H9 (cell line): Measurements from ENCODE around the gene TPM3. TPM values are rescaled to one million over a fixed set of nuclear protein-coding genes. Genes with fewer than 3 reads are reported as not detected.

Source experiments
- DNase-seq: peaks from one replicate; pipeline ENCODE4 v3.0.0-alpha.2; 2017
- H2AFZ ChIP-seq: one replicate; pipeline ENCODE4 v1.6.1; 2013; ENCODE audit warnings: mild to moderate bottlenecking, low read length, control low read depth, moderate library complexity
- H2AK5ac ChIP-seq: 2 replicates; pipeline ENCODE4 v1.6.1; 2013; ENCODE audit warnings: low read length, control low read depth, mixed read lengths; ENCODE audit not compliant: insufficient read length
- H2BK120ac ChIP-seq: one replicate; pipeline ENCODE4 v1.6.1; 2013; ENCODE audit warnings: low read depth, mild to moderate bottlenecking, low read length, control low read depth, inconsistent platforms; ENCODE audit not compliant: poor library complexity, severe bottlenecking
- H2BK12ac ChIP-seq: 2 replicates; pipeline ENCODE4 v1.6.1; 2013; ENCODE audit warnings: low read length, control low read depth, mixed read lengths, low read depth; ENCODE audit not compliant: insufficient read length
- H2BK15ac ChIP-seq: 2 replicates; pipeline ENCODE4 v1.6.1; 2013; ENCODE audit warnings: low read depth, low read length, control low read depth
- H2BK20ac ChIP-seq: one replicate; pipeline ENCODE4 v1.6.1; 2013; ENCODE audit warnings: low read depth, mild to moderate bottlenecking, low read length, control low read depth, inconsistent platforms; ENCODE audit not compliant: poor library complexity, severe bottlenecking
- H2BK5ac ChIP-seq: 2 replicates; pipeline ENCODE4 v1.6.1; 2013; ENCODE audit warnings: low read length, control low read depth, mixed read lengths; ENCODE audit not compliant: insufficient read length
- H3K14ac ChIP-seq: 2 replicates; pipeline ENCODE4 v1.6.1; 2013; ENCODE audit warnings: low read length, control low read depth; ENCODE audit not compliant: insufficient read depth
- H3K18ac ChIP-seq: 2 replicates; pipeline ENCODE4 v1.6.1; 2013; ENCODE audit warnings: low read depth, mild to moderate bottlenecking, mixed read lengths, low read length, control low read depth; ENCODE audit not compliant: insufficient read length
- H3K23ac ChIP-seq: 2 replicates; pipeline ENCODE4 v1.6.1; 2013; ENCODE audit warnings: low read length, control low read depth, mixed read lengths, low read depth; ENCODE audit not compliant: insufficient read length
- H3K23me2 ChIP-seq: 2 replicates; pipeline ENCODE4 v1.6.1; 2013; ENCODE audit warnings: low read depth, mild to moderate bottlenecking, mixed read lengths, low read length, control low read depth; ENCODE audit not compliant: insufficient read length, poor library complexity, severe bottlenecking
- H3K27ac ChIP-seq: 2 replicates; pipeline ENCODE4 v1.5.1; 2013; ENCODE audit warnings: low read length, control low read depth, mixed read lengths, low read depth; ENCODE audit not compliant: insufficient read length
- H3K27me3 ChIP-seq: 2 replicates; pipeline ENCODE4 v1.6.1; 2013; ENCODE audit warnings: low read length, control low read depth, inconsistent platforms; ENCODE audit not compliant: insufficient read depth
- H3K4ac ChIP-seq: 2 replicates; pipeline ENCODE4 v1.6.1; 2013; ENCODE audit warnings: low read depth, mild to moderate bottlenecking, control low read depth, inconsistent platforms, low read length, moderate library complexity
- H3K4me1 ChIP-seq: 2 replicates; pipeline ENCODE4 v1.6.1; 2013; ENCODE audit warnings: low read length, control low read depth, inconsistent platforms; ENCODE audit not compliant: insufficient read depth
- H3K4me2 ChIP-seq: 2 replicates; pipeline ENCODE4 v1.6.1; 2013; ENCODE audit warnings: low read length, control low read depth, mixed read lengths; ENCODE audit not compliant: insufficient read length, insufficient read depth
- H3K56ac ChIP-seq: 2 replicates; pipeline ENCODE4 v1.6.1; 2013; ENCODE audit warnings: low read depth, mild to moderate bottlenecking, mixed read lengths, low read length, control low read depth; ENCODE audit not compliant: insufficient read length
- H3K79me1 ChIP-seq: 2 replicates; pipeline ENCODE4 v1.6.1; 2013; ENCODE audit warnings: low read depth, mild to moderate bottlenecking, moderate library complexity, low read length, control low read depth, inconsistent platforms; ENCODE audit not compliant: insufficient read depth, poor library complexity, severe bottlenecking
- H3K79me2 ChIP-seq: 2 replicates; pipeline ENCODE4 v1.6.1; 2013; ENCODE audit warnings: low read length, control low read depth, inconsistent platforms; ENCODE audit not compliant: insufficient read depth
- H3K9ac ChIP-seq: 2 replicates; pipeline ENCODE4 v1.6.1; 2013; ENCODE audit warnings: low read length, control low read depth, mixed read lengths; ENCODE audit not compliant: insufficient read length; ENCODE audit errors: extremely low read depth
- H3K9me3 ChIP-seq: one replicate; pipeline ENCODE4 v1.6.1; 2013; ENCODE audit warnings: low read depth, low read length, inconsistent platforms; ENCODE audit not compliant: control insufficient read depth
- H3T11ph ChIP-seq: one replicate; pipeline ENCODE4 v1.6.1; 2013; ENCODE audit warnings: mild to moderate bottlenecking, low read length, control low read depth, inconsistent platforms
- H4K20me1 ChIP-seq: one replicate; pipeline ENCODE4 v1.6.1; 2013; ENCODE audit not compliant: control insufficient read depth, insufficient read length, insufficient read depth
- H4K5ac ChIP-seq: 2 replicates; pipeline ENCODE4 v1.6.1; 2013; ENCODE audit warnings: low read depth, mild to moderate bottlenecking, mixed read lengths, low read length, control low read depth; ENCODE audit not compliant: insufficient read length
- H4K8ac ChIP-seq: replicated peaks from 2 replicates; pipeline ENCODE4 v1.6.1; 2013; ENCODE audit warnings: low read length, control low read depth, mixed read lengths, low read depth; ENCODE audit not compliant: insufficient read length
- H4K91ac ChIP-seq: 2 replicates; pipeline ENCODE4 v1.6.1; 2013; ENCODE audit warnings: low read depth, mild to moderate bottlenecking, moderate library complexity, mixed read lengths, low read length, control low read depth; ENCODE audit not compliant: insufficient read length
- H3K27ac Mint-ChIP-seq, 3 experiments: 2 replicates in 2 of 3; 3 replicates in 1 of 3; pipeline ENCODE4 v1.8.0; 2020 to 2021; ENCODE audit warnings: mixed read lengths in 3 of 3, mild to moderate bottlenecking in 1 of 3, moderate library complexity in 1 of 3
- H3K27me3 Mint-ChIP-seq: 2 replicates; pipeline ENCODE4 v1.8.0; 2021; ENCODE audit warnings: low read depth, mild to moderate bottlenecking, moderate library complexity, mixed read lengths
- H3K36me3 Mint-ChIP-seq, 3 experiments: 2 replicates in 2 of 3; 3 replicates in 1 of 3; pipeline ENCODE4 v1.8.0; 2020 to 2021; ENCODE audit warnings: low read depth in 3 of 3, mixed read lengths in 3 of 3; ENCODE audit not compliant: insufficient read depth in 1 of 3
- H3K4me1 Mint-ChIP-seq, 2 experiments: 2 replicates each; pipeline ENCODE4 v1.8.0; 2020; ENCODE audit warnings: mixed read lengths in 2 of 2
- H3K4me3 Mint-ChIP-seq, 2 experiments: 2 replicates in 1 of 2; 3 replicates in 1 of 2; pipeline ENCODE4 v1.8.0; 2020 to 2021; ENCODE audit warnings: mild to moderate bottlenecking in 2 of 2, mixed read lengths in 2 of 2, moderate library complexity in 1 of 2
- H3K9me3 Mint-ChIP-seq, 2 experiments: 2 replicates in 1 of 2; 3 replicates in 1 of 2; pipeline ENCODE4 v1.8.0; 2020; ENCODE audit warnings: mild to moderate bottlenecking in 2 of 2, mixed read lengths in 2 of 2, moderate library complexity in 1 of 2
- total RNA-seq: library from RNA; stranded (reverse); gene quantifications from 2 replicates; pipeline ENCODE4 v1.2.1, GENCODE V29; 2021
- TF ChIP-seq, protein P1 (sequence below): fragments of 200-600 bp; sonication (generic); conservative IDR thresholded peaks from 3 replicates; pipeline ENCODE4 v1.8.0; 2021; ENCODE audit warnings: antibody characterized with exemption, mild to moderate bottlenecking

Gene TPM3
- total RNA-seq, 1 experiment from 2014 or later: 508 TPM

DNA sequence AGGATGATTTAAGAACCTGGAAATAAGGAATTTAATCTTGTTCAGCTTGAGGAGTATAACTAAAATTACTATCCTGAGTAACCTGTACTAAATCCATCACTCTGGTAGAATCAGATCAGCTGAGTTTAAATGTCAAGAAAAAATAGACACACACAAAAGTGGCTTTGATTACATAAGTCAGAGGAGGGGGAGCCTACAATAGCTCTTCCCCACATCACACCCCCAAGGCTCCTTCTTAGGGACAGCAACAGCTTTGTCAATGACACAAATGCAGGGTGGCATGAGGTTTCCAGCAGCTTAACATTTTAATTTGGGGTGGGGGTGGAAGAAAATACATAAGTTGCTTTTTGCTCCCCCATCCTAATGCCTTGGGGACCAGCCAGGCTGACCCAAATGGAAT lies 24.4 kb downstream of the TPM3 start:
- Histone ChIP-seq H4K20me1 (no peaks in the 10 kb centered on the region), H3K79me2 (no peaks in the 10 kb centered on the region)

More for the DNA sequence above, 24.4 kb downstream of the TPM3 start:
- Histone ChIP-seq H4K91ac (no peak overlapping the region), H3K23me2 (no peaks in the 10 kb centered on the region), H2AK5ac (no peak overlapping the region), H2BK12ac (no peak overlapping the region), H3K4me1 (no peaks in the 10 kb centered on the region), H3K79me1 (peaks cover 5% of the 10 kb centered on the region), H3K18ac (no peak overlapping the region), H3K14ac (no peak overlapping the region), H3K27me3 (no peaks in the 10 kb centered on the region), H3K4ac (no peak overlapping the region), H2BK5ac (no peak overlapping the region), H3T11ph (no peak overlapping the region), H2BK120ac (no peak overlapping the region), H2BK20ac (no peak overlapping the region), H2AFZ (no peak overlapping the region), H4K8ac (no peak overlapping the region), H2BK15ac (no peak overlapping the region), H3K23ac (no peak overlapping the region), H3K56ac (no peak overlapping the region), H3K9ac (no peak overlapping the region), H3K4me2 (no peak overlapping the region), H4K5ac (no peak overlapping the region), H3K9me3 (no peaks in the 10 kb centered on the region), H3K27ac (no peak overlapping the region)
- DNase-seq: no peak
- H3K4me1 Mint-ChIP-seq: no peaks in the 10 kb centered on the region
- H3K27ac Mint-ChIP-seq: no peak overlapping the region; a peak in 1 of 7 replicates
- H3K4me3 Mint-ChIP-seq: no peak overlapping the region
- no peaks in the 10 kb centered on the region for H3K27me3 Mint-ChIP-seq
- no peaks in the 10 kb centered on the region for H3K9me3 Mint-ChIP-seq
- TF ChIP-seq, protein P1, sequence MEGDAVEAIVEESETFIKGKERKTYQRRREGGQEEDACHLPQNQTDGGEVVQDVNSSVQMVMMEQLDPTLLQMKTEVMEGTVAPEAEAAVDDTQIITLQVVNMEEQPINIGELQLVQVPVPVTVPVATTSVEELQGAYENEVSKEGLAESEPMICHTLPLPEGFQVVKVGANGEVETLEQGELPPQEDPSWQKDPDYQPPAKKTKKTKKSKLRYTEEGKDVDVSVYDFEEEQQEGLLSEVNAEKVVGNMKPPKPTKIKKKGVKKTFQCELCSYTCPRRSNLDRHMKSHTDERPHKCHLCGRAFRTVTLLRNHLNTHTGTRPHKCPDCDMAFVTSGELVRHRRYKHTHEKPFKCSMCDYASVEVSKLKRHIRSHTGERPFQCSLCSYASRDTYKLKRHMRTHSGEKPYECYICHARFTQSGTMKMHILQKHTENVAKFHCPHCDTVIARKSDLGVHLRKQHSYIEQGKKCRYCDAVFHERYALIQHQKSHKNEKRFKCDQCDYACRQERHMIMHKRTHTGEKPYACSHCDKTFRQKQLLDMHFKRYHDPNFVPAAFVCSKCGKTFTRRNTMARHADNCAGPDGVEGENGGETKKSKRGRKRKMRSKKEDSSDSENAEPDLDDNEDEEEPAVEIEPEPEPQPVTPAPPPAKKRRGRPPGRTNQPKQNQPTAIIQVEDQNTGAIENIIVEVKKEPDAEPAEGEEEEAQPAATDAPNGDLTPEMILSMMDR: no peak
- H3K36me3 Mint-ChIP-seq: peaks cover 75 to 100% (median 85%) of the 10 kb centered on the region in 3 experiments
